Right atrium auricular region (tissue), 2 donors: ENCODE data around the gene ASGR1. TPM values are rescaled to one million over a fixed set of nuclear protein-coding genes. Genes with fewer than 3 reads are reported as not detected.
A peak's percentile ranks its signal among the peaks of the same experiment; 100 is the strongest.

ENCODE experiments used
- DNase-seq: peaks from one replicate; pipeline ENCODE4 v3.0.0-alpha.2; 2019; ENCODE audit warnings: low spot score
- H3K27ac ChIP-seq, 2 donors: fragments of 200-600 bp; sonication (generic); 1 replicate in 1 of 2; 2 replicates in 1 of 2; pipeline ENCODE4 v1.5.1; 2016 to 2019
- H3K27me3 ChIP-seq, 2 donors: fragments of 200-600 bp; sonication (generic); one replicate each; pipeline versions ENCODE4 v1.5.1 to v1.6.0; 2017 to 2019
- H3K36me3 ChIP-seq: fragments of 200-600 bp; sonication (generic); one replicate; pipeline ENCODE4 v1.5.1; 2016
- H3K4me1 ChIP-seq, 2 donors: fragments of 200-600 bp; sonication (generic); one replicate each; pipeline versions ENCODE4 v1.5.1 to v1.6.0; 2017 to 2019
- H3K4me3 ChIP-seq, 2 donors: fragments of 200-600 bp; sonication (generic); 1 replicate in 1 of 2; 2 replicates in 1 of 2; pipeline ENCODE4 v1.5.1; 2017 to 2019; ENCODE audit warnings: mild to moderate bottlenecking in 1 of 2, moderate library complexity in 1 of 2
- H3K9me3 ChIP-seq, 2 donors: fragments of 200-600 bp; sonication (generic); one replicate each; pipeline ENCODE4 v1.5.1; 2019
- CTCF ChIP-seq, 2 donors: fragments of 200-600 bp; sonication (generic); IDR thresholded peaks; one replicate each; pipeline ENCODE4 v1.5.1; 2019; ENCODE audit warnings: antibody characterized with exemption in 2 of 2
- total RNA-seq, 2 donors: library from RNA; depleted of rRNA; stranded (reverse); fragments of >200 nt; gene quantifications; one replicate each; pipeline ENCODE4 v1.1.0, GENCODE V29; 2016

Gene ASGR1
- 1 to 10 TPM in 1 of 2 donors, not detected in 1; 1.6 TPM for total RNA-seq

GRCh38 chr17:7179317-7180254 is at the start of gene ASGR1:
TSS of gene ASGR1 (minus strand) at chr17:7179370. CDS start at chr17:7178563, 807 bp downstream.
- Histone ChIP-seq H3K9me3 (no peaks in the 10 kb centered on the region), H3K27ac (no peak within 1 kb of the TSS), H3K4me3 (peak within 1 kb of the TSS in 1 of 2 donors; percentile 48), H3K4me1 (peaks cover 0 to 17% of the 10 kb centered on the region in 2 donors), H3K27me3 (no peaks in the 10 kb centered on the region), H3K36me3 (no peaks in the 10 kb centered on the region)
- no peak for TF ChIP-seq CTCF (IDR thresholded peaks at IDR 0.05)
- DNase-seq = no peak

- no peak for TF ChIP-seq CTCF (IDR thresholded peaks at IDR 0.05)
- Histone ChIP-seq H3K4me1 (peaks cover 0 to 29% of the 10 kb centered on the region in 2 donors), H3K27ac (no peak overlapping the region), H3K4me3 (no peak overlapping the region), H3K27me3 (no peaks in the 10 kb centered on the region), H3K9me3 (no peaks in the 10 kb centered on the region), H3K36me3 (peaks cover 63% of the 10 kb centered on the region)
- DNase-seq = no peak
Measured at GRCh38 chr17:7228920-7229319, 49.8 kb upstream of the ASGR1 start.

GRCh38 chr17:7226721-7227710 is 47.8 kb upstream of the ASGR1 start:
- no peaks in the 10 kb centered on the region for H3K9me3 ChIP-seq
- peaks cover 0 to 19% of the 10 kb centered on the region in 2 donors for H3K4me1 ChIP-seq
- H3K27me3 ChIP-seq = no peaks in the 10 kb centered on the region
- no peak for DNase-seq
- H3K27ac ChIP-seq = no peak overlapping the region
- H3K4me3 ChIP-seq = no peak overlapping the region
- TF ChIP-seq CTCF (IDR thresholded peaks at IDR 0.05) = no peak
- H3K36me3 ChIP-seq = peaks cover 82% of the 10 kb centered on the region

- Histone ChIP-seq H3K36me3 (peaks cover 93% of the 10 kb centered on the region), H3K27me3 (no peaks in the 10 kb centered on the region), H3K4me3 (no peak overlapping the region), H3K27ac (no peak overlapping the region), H3K4me1 (peaks cover 0 to 28% of the 10 kb centered on the region in 2 donors), H3K9me3 (no peaks in the 10 kb centered on the region)
- DNase-seq = no peak
- TF ChIP-seq CTCF (IDR thresholded peaks at IDR 0.05) = no peak
Measured at GRCh38 chr17:7225711-7226331, 46.7 kb upstream of the ASGR1 start.

GRCh38 chr17:7224661-7225111 is 45.5 kb upstream of the ASGR1 start:
- H3K36me3 ChIP-seq = peaks cover 86% of the 10 kb centered on the region
- H3K4me3 ChIP-seq = no peak overlapping the region
- no peak for TF ChIP-seq CTCF (IDR thresholded peaks at IDR 0.05)
- H3K27me3 ChIP-seq = no peaks in the 10 kb centered on the region
- H3K9me3 ChIP-seq = no peaks in the 10 kb centered on the region
- H3K27ac ChIP-seq = no peak overlapping the region
- DNase-seq = no peak
- peaks cover 0 to 34% of the 10 kb centered on the region in 2 donors for H3K4me1 ChIP-seq
